ENCODE measurements around the gene FADS6.
A peak's percentile ranks its signal among the peaks of the same experiment; 100 is the strongest.

- TF ChIP-seq CTCF (conservative IDR thresholded peaks at IDR 0.05) (peak; percentile 87), ZFX (IDR thresholded peaks at IDR 0.05) (no peak)
Observed at GRCh38 chr17:74859459-74860228, 33.8 kb downstream of the FADS6 start, which contains the start of gene GRIN2C.
